AG09319 (cell line): Measurements from ENCODE around the gene FGF18.
A peak's percentile ranks its signal among the peaks of the same experiment; 100 is the strongest.

ENCODE experiments used
- DNase-seq: peaks from one replicate; pipeline ENCODE4 v3.0.0-alpha.2; 2010; ENCODE audit warnings: low read depth; ENCODE audit errors: extremely low read depth
- TF ChIP-seq, protein P1 (sequence below): IDR thresholded peaks from 2 replicates; pipeline ENCODE4 v1.5.1; 2011; ENCODE audit warnings: low read depth, mild to moderate bottlenecking, inconsistent platforms, low read length, moderate library complexity

The FGF18 gene

DNA sequence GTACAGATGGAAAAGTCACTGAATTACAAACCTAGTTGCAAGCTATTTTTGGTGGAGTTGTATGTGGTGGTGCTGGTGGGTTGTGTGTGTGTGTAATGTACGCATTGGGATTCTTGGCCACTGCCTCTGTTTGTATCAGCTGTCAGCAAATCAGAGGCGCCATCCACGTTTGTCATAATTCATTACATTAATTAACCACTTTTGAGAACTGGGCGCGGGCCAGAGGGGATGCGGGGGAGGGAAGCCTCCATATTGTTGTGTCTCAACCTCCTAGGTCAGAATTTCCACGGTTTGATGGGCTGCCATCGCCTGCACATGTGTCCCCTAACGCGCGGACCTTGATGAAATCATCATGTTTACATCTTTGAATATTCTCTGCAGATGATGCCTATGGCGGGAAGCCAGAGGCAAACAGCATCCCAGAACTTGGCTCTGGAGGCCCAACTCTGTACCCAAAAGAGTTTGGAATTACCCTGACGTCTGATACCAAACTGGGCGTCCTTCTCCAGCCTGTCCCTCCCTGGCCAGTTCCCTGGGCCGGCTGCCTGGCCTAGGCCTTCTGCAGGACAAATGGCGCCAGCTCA, 54.9 kb downstream of the FGF18 start:
- TF ChIP-seq, protein P1, sequence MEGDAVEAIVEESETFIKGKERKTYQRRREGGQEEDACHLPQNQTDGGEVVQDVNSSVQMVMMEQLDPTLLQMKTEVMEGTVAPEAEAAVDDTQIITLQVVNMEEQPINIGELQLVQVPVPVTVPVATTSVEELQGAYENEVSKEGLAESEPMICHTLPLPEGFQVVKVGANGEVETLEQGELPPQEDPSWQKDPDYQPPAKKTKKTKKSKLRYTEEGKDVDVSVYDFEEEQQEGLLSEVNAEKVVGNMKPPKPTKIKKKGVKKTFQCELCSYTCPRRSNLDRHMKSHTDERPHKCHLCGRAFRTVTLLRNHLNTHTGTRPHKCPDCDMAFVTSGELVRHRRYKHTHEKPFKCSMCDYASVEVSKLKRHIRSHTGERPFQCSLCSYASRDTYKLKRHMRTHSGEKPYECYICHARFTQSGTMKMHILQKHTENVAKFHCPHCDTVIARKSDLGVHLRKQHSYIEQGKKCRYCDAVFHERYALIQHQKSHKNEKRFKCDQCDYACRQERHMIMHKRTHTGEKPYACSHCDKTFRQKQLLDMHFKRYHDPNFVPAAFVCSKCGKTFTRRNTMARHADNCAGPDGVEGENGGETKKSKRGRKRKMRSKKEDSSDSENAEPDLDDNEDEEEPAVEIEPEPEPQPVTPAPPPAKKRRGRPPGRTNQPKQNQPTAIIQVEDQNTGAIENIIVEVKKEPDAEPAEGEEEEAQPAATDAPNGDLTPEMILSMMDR, result no peak
- peak; percentile 93 for DNase-seq

DNA sequence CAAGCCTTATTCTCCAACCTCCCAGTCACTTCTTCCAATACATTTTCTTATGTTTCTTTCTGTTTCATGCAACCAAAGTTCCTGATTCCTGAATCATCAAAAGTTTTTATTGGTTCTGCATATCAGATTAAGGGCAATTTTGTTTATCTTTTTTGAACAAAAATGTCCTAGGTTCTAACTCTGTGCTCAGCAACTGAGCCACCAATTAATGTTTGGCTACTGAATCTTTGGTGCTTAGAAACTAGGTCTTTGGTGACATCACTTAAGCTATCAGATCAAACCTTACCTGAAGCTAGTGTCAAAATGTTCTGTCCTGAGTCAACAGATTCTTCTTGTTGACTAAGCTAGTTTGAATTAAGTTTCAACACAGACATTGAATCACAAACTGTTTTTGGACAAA, 56.1 kb downstream of the FGF18 start:
- TF ChIP-seq, protein P1, result no peak
- no peak for DNase-seq

DNA sequence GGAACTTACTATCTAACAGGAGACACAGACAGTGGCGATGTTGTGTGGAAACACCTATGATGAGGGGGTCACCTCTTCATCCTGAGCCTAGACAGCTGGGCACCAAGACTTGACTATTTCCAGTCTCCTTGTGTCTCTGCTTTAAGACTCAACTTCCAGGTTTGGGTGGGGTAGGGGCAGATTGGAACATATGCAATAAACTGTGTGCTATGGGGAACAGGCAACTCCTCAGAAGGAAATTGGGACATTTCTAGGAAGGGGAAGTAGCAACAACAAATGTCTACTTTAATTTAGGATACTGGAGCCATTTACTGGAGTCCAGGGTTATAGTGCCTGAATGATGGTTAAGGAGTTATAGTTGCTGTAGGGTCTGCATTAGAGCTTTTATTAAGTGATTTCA, 57.3 kb downstream of the FGF18 start:
- TF ChIP-seq, protein P1, result no peak
- no peak for DNase-seq

DNA sequence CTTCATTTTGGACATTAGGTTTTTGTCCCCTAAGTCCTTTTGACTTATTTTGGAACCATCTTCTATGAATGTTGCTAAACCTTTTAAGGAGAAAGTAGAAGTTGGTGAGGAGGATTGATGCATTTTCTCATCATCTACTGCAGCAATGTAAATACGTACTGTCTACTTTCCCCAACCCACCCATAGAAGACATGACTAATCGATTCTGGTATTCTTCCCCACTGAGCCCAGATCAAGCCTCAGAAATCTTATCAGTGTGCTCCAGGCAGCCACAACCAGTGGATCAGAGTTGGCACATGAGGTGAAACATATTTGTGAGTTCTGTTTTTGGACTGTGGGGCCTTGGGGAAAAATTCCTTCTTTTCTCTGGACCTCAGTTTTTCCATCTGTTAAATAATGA, 57.7 kb downstream of the FGF18 start:
- DNase-seq, result no peak
- TF ChIP-seq, protein P1, result no peak

DNA sequence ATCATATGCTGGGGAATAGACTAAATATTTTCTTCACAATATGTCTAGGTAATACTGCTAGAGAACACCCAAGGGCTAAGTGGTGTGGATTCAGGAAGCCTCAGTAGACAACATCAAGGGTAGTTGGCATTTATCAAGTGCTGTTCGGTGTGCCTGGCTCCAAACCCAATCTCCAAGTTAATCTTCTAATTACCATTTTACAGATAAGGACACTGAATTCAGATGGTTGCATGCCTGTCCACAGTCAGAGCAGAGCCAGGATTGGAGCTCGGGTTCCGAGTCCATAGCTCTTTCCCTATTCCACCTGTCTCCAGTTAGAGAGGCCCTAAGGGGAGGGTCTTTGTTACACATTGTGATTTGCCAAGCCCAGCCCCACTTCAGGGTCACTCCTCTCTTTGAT, 58.2 kb downstream of the FGF18 start:
- no peak for DNase-seq
- TF ChIP-seq, protein P1, result no peak

DNA sequence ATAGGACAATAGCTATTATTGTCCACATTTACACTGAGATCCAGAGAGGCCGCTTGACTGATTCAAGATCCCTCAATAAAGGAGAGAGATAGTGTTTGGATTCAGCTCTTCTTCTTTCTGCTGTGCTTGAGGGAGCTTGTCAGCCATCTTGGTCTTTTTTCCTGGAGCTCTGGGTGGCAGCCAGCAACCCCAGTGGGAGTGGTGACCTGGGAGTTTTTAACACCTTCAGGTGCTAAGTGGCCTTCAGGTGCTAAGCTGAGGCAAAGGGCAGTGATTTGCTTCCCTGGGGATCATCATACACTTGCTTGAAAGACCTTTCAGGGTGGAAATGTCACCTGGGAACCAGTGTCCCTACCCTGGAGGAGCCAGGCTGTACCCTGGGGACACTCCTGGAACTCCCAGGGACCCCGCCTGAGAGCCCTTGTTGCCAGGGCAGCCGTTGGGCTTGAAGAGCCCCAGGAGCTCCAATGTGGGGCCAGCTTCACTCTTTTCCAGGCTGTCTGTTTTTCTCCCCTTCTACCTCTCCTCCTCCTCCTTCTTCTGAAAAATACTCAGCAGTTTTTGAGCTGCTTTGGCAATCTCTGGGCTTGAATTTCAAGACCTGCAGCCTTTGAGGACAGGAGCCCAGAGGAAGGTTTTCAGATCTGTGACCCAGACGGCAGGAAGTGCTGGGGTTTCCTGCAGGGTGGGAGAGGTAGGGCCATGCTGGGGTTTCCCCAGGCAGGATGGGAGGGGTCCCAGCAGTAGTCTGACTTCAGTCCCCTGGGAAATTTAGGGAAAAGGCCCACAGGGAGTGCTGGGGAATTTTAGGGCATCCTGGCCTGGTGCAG, 59.7 kb downstream of the FGF18 start:
- TF ChIP-seq, protein P1, result no peak
- DNase-seq, result no peak

DNA sequence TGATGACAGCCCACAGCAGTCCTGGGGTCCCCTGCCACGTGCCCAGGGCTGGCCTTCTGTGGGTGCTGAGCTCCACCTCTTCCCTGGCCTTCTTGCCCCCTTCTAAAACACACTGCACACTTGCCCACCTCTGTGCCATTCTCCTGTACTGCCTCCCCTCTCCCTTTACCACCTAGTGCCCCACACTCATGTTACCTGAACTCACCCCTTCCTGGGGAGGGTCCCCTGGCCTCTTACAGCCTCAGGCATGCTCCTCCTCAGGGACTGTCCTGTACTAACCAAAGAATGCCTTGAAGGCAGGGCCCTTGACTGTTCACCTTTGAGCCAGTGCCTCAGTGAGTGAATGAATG, 60.3 kb downstream of the FGF18 start:
- DNase-seq, result no peak
- TF ChIP-seq, protein P1, result no peak
